Measurements from ENCODE around the gene CRYBG1. TPM values are rescaled to one million over a fixed set of nuclear protein-coding genes. Genes with fewer than 3 reads are reported as not detected.

CRYBG1 gene
- total RNA-seq, 2 donors from 2014 or later = 10.1 to 11.5 TPM

- no peak overlapping the region for H3K27ac ChIP-seq
- no peak overlapping the region for H3K4me3 ChIP-seq
- no peaks in the 10 kb centered on the region for H3K9me3 ChIP-seq
- no peak for DNase-seq
- intact Hi-C loops (cut with DNase I) = no loop called here
- TF ChIP-seq POLR2A (IDR thresholded peaks at IDR 0.05) (no peak), CTCF (IDR thresholded peaks at IDR 0.05) (no peak)
- H3K36me3 ChIP-seq (replicated peaks in 1 of 2; ENCODE audit: insufficient read depth in 1 of 2, low read depth in 2 of 2) = no peaks in the 10 kb centered on the region
- no peak for ATAC-seq
- H3K27me3 ChIP-seq = no peaks in the 10 kb centered on the region
- H3K4me1 ChIP-seq = no peaks in the 10 kb centered on the region
Measured at GRCh38 chr6:106470811-106471210, 110.3 kb downstream of the CRYBG1 start.

- no peak for TF ChIP-seq POLR2A (IDR thresholded peaks at IDR 0.05)
- TF ChIP-seq CTCF (IDR thresholded peaks at IDR 0.05) = no peak
- ATAC-seq = no peak
Measured at GRCh38 chr6:106473812-106474211, 113.3 kb downstream of the CRYBG1 start.

GRCh38 chr6:106474466-106474865 lies 113.9 kb downstream of the CRYBG1 start:
- ATAC-seq (no peak), DNase-seq (no peak)
- Histone ChIP-seq H3K4me3 (no peak overlapping the region), H3K9me3 (no peaks in the 10 kb centered on the region), H3K27ac (no peak overlapping the region), H3K4me1 (peaks cover 3% of the 10 kb centered on the region), H3K27me3 (no peaks in the 10 kb centered on the region), H3K36me3 (replicated peaks in 1 of 2; ENCODE audit: insufficient read depth in 1 of 2, low read depth in 2 of 2) (no peaks in the 10 kb centered on the region)
- intact Hi-C loops (cut with DNase I) = no loop called here
- TF ChIP-seq CTCF (IDR thresholded peaks at IDR 0.05) (no peak), POLR2A (IDR thresholded peaks at IDR 0.05) (no peak)
- WGBS, 2 donors = 94 to 96% methylated on average over 5 of the region's 5 CpGs

More at GRCh38 chr6:106473812-106474211, 113.3 kb downstream of the CRYBG1 start:
- no peaks in the 10 kb centered on the region for H3K9me3 ChIP-seq
- no peak overlapping the region for H3K27ac ChIP-seq
- H3K36me3 ChIP-seq (replicated peaks in 1 of 2; ENCODE audit: insufficient read depth in 1 of 2, low read depth in 2 of 2) = no peaks in the 10 kb centered on the region
- 42 to 54% methylated on average over 1 of the region's 1 CpG for WGBS, 2 donors
- intact Hi-C loops (cut with DNase I) = no loop called here
- H3K4me3 ChIP-seq = no peak overlapping the region
- H3K27me3 ChIP-seq = no peaks in the 10 kb centered on the region
- DNase-seq = no peak
- peaks cover 3% of the 10 kb centered on the region for H3K4me1 ChIP-seq

GRCh38 chr6:106475284-106475683 lies 114.8 kb downstream of the CRYBG1 start:
- ATAC-seq = no peak
- H3K36me3 ChIP-seq (replicated peaks in 1 of 2; ENCODE audit: insufficient read depth in 1 of 2, low read depth in 2 of 2) = no peaks in the 10 kb centered on the region
- WGBS, 2 donors = 65 to 68% methylated on average over 6 of the region's 6 CpGs
- H3K27ac ChIP-seq = no peak overlapping the region
- intact Hi-C loops (cut with DNase I) = no loop called here
- H3K4me1 ChIP-seq = peaks cover 3% of the 10 kb centered on the region
- no peaks in the 10 kb centered on the region for H3K9me3 ChIP-seq
- H3K27me3 ChIP-seq = no peaks in the 10 kb centered on the region
- no peak for DNase-seq
- no peak overlapping the region for H3K4me3 ChIP-seq
- TF ChIP-seq POLR2A (IDR thresholded peaks at IDR 0.05) (no peak), CTCF (IDR thresholded peaks at IDR 0.05) (no peak)

- TF ChIP-seq CTCF (IDR thresholded peaks at IDR 0.05) (no peak), POLR2A (IDR thresholded peaks at IDR 0.05) (no peak)
- Histone ChIP-seq H3K27me3 (no peaks in the 10 kb centered on the region), H3K27ac (no peak overlapping the region), H3K4me3 (no peak overlapping the region), H3K4me1 (peaks cover 3% of the 10 kb centered on the region), H3K36me3 (replicated peaks in 1 of 2; ENCODE audit: insufficient read depth in 1 of 2, low read depth in 2 of 2) (no peaks in the 10 kb centered on the region), H3K9me3 (no peaks in the 10 kb centered on the region)
- DNase-seq (no peak), ATAC-seq (no peak)
- intact Hi-C loops (cut with DNase I) = no loop called here
- WGBS, 2 donors = 27 to 33% methylated on average over 2 of the region's 2 CpGs
Measured at GRCh38 chr6:106476331-106477105, 116.0 kb downstream of the CRYBG1 start.

Measured in body of pancreas (tissue), 4 donors.